Activated naive CD8-positive, alpha-beta T cell (primary cell): ENCODE results near the gene DFFA.

Experiments used
- H3K27ac Mint-ChIP-seq: one replicate; pipeline ENCODE4 v1.8.0; 2021; ENCODE audit warnings: mixed read lengths
- H3K27me3 Mint-ChIP-seq: one replicate; pipeline ENCODE4 v1.8.0; 2021; ENCODE audit warnings: mixed read lengths
- H3K36me3 Mint-ChIP-seq: one replicate; pipeline ENCODE4 v1.8.0; 2021; ENCODE audit warnings: mixed read lengths
- H3K4me1 Mint-ChIP-seq: one replicate; pipeline ENCODE4 v1.8.0; 2021; ENCODE audit warnings: low read depth, mixed read lengths
- H3K4me3 Mint-ChIP-seq: one replicate; pipeline ENCODE4 v1.8.0; 2021; ENCODE audit warnings: mild to moderate bottlenecking, mixed read lengths
- H3K9me3 Mint-ChIP-seq: one replicate; pipeline ENCODE4 v1.8.0; 2021; ENCODE audit warnings: low read depth, mixed read lengths

DFFA gene, protein sequence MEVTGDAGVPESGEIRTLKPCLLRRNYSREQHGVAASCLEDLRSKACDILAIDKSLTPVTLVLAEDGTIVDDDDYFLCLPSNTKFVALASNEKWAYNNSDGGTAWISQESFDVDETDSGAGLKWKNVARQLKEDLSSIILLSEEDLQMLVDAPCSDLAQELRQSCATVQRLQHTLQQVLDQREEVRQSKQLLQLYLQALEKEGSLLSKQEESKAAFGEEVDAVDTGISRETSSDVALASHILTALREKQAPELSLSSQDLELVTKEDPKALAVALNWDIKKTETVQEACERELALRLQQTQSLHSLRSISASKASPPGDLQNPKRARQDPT

DNA sequence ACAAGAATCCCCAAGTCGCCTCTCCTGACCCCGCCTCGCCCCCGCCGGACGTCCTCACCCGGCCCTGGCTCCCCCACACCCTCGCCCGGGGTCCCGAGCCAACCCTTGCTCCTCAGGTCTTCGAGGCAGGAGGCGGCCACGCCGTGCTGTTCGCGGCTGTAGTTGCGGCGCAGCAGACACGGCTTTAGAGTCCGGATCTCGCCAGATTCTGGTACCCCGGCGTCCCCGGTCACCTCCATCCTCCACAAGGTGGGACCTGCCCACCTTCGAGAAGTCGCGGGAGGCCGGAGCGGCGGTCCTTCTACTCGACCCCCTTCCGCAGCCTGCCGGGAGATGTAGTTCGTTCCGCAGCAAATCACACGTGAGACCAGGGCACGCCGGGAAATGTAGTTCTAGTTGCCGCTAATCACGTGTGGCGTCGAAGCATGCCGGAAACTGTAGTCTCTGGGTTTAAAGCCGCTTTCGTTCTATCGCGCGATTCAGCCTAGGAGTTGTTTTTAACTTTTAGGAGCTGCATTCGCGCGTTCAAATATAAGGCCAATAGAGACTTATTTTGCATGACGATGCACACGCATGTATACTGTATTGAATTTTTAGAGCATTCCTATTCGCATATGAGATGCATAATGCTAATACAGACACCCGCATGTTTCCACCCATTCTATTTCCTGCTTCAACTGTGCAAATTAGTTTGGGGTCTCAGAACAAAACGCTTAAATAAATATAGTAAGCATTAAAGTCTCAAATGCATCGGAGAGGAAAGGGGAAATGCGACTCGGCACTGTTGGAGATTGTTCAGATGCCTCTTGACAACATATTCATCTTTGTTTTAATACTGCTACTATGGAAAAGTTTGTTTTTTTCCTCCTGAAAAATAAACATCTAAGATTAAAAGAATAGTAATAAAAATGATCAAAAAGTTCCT is at the start of gene DFFA:
DFFA (minus strand) TSS at position 310 of the 925 bp plus-strand sequence; CDS start at position 239, 71 bp downstream.
- H3K4me3 Mint-ChIP-seq: peak within 1 kb of the TSS; percentile 96
- peaks cover 40% of the 10 kb centered on the region for H3K4me1 Mint-ChIP-seq
- peak within 1 kb of the TSS; percentile 96 for H3K27ac Mint-ChIP-seq
- peaks cover 4% of the 10 kb centered on the region for H3K36me3 Mint-ChIP-seq
- H3K27me3 Mint-ChIP-seq: no peaks in the 10 kb centered on the region
- H3K9me3 Mint-ChIP-seq: no peaks in the 10 kb centered on the region

DNA sequence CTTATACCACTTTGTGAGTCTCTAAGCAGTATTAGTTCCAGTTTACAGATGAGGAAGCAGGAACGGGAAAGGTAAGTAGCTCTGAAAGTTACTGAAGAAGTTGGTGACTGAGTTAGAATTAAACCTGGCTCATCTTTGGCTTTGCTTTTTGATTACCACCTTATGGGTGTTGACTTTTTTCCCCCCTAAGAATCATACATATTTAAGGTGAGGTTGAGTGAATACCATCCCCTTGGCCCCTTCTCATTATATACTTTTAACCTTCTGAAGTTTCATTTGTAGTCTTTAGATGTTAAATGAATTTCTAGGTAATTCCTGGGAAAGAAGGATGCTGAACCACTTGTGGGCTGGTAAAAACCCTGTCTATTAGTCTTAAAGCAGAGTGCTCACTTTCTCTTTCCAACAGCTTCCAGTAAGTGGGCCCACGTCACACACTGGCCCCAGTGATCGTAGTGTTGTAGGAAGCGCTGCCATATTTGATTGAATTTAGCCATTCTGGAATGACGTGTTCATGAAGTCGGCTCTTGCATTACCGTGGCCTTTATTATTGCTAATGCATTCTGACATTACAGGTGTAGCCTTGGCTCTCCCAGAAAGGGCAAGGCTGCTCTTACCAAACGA is 49.3 kb upstream of the DFFA start:
- Mint-ChIP-seq H3K36me3 (peaks cover 14% of the 10 kb centered on the region), H3K4me1 (peaks cover 56% of the 10 kb centered on the region), H3K9me3 (no peaks in the 10 kb centered on the region), H3K27ac (no peak overlapping the region), H3K4me3 (no peak overlapping the region), H3K27me3 (no peaks in the 10 kb centered on the region)

DNA sequence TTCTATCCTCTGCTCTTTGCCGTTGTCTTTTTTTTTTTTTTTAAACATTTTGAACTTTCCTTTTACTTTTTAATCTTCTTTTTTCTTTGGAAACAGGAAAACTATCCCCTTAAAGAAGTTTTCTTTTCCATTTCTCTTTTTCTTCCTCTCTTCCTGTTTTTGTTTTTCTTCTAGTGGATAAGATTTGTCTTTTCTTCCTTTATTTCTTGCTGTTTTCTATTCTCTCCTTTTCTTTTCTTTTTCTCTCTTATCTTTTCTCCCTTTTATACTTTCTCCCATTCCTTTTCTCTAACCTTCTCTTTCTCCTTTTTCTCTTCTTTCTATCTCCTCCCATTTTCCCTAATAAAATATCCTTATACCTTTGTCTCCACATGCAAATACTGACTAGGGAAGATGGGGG is 48.6 kb upstream of the DFFA start:
- peaks cover 63% of the 10 kb centered on the region for H3K4me1 Mint-ChIP-seq
- no peaks in the 10 kb centered on the region for H3K27me3 Mint-ChIP-seq
- no peak overlapping the region for H3K27ac Mint-ChIP-seq
- H3K4me3 Mint-ChIP-seq: no peak overlapping the region
- H3K36me3 Mint-ChIP-seq: peaks cover 14% of the 10 kb centered on the region
- no peaks in the 10 kb centered on the region for H3K9me3 Mint-ChIP-seq

DNA sequence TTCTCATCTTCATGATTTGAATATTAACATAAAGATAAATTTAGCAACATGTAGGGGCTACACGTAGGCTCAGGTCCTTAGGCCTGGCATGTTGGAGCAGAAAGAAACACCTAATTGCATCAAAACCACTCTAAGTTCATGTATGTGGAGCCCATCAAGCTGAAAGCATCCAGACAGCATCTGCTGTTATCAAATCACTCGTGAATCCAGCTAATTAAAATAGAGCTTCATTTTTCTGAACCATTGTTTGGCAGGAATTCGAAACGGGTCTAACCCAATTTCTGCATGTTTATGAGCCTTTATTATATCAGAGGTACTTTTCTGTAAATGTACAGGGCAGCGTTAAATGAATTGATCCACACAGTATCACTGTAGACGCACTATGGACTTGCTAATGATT is 48.2 kb upstream of the DFFA start:
- Mint-ChIP-seq H3K9me3 (no peaks in the 10 kb centered on the region), H3K27ac (no peak overlapping the region), H3K36me3 (peaks cover 14% of the 10 kb centered on the region), H3K27me3 (no peaks in the 10 kb centered on the region), H3K4me3 (no peak overlapping the region), H3K4me1 (peaks cover 67% of the 10 kb centered on the region)

DNA sequence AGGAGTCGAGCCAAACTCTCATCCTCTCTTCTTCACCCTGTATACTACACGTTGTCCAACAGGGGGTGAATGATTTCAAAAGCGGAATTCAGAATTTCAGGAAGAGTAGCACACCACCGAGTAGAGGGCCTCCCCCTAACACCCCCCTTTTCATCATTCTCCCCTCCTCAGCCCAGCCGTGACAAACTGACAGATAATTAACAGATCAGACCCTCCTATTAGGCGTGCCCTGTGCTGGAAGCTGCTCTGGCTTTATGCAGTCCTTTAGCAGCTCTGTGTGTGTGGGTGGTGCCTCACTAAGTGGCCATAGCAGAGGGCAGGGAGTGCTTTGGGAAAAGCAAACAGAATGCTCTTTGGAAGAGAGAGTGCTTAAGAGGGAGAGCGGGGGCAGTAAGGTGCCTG is 46.7 kb upstream of the DFFA start:
- H3K36me3 Mint-ChIP-seq: peaks cover 9% of the 10 kb centered on the region
- H3K27me3 Mint-ChIP-seq: no peaks in the 10 kb centered on the region
- H3K4me3 Mint-ChIP-seq: no peak overlapping the region
- H3K9me3 Mint-ChIP-seq: no peaks in the 10 kb centered on the region
- H3K4me1 Mint-ChIP-seq: peaks cover 69% of the 10 kb centered on the region
- H3K27ac Mint-ChIP-seq: no peak overlapping the region

DNA sequence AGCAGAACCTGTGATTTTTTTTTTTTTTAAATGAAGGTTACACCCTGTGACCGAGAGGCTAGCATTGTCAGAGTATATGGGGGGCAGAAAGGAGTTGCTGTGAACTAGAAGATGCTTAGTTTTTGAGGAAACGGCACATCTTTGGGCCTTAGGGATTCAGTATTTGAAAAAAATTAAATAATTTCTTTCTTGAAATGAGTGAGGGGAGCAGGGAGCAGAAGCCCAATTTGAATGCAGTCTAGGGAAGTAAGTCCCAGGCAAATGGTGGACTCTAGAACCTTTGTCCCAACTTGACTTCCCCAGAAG is 45.3 kb upstream of the DFFA start:
- H3K4me3 Mint-ChIP-seq: no peak overlapping the region
- H3K4me1 Mint-ChIP-seq: peaks cover 78% of the 10 kb centered on the region
- peaks cover 7% of the 10 kb centered on the region for H3K36me3 Mint-ChIP-seq
- H3K9me3 Mint-ChIP-seq: no peaks in the 10 kb centered on the region
- H3K27me3 Mint-ChIP-seq: no peaks in the 10 kb centered on the region
- H3K27ac Mint-ChIP-seq: no peak overlapping the region

DNA sequence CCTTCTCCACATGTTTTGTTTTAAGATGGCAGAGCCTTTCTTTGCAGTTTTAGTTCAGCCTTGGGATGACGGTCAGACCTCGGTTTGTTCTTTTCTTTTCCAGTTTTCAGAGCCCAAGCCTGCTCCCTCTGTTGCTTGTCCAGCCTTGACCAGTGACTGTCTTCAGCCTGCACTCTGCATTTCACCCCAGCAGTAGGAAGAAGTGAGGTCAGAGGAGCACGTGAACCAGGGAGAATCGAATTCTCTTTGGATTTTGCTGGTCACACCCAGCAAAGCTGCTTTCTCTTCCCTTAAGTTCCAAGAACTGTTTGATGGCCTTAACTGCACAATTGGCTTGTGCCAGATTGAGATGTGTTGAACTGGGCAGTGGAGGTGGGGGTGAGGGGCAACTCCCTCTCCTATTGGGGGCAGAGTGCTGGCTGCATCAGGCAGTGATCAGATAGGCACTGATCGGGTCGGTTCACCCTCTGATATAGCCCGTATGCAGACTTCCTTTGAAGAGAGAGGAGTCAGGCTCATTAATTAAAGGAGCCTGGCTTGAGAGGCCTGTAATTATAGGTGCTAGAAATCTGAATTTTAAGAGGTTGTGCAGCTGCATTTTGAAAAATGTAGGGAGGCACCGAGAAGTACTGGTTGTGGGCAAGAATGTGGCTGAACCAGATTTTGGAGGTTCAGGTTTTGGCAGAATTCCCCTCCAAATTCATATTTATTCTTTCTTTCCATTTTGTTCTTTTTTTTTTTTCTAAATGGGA is 44.8 kb upstream of the DFFA start:
- Mint-ChIP-seq H3K4me1 (peaks cover 76% of the 10 kb centered on the region), H3K27ac (peak overlapping the region; percentile 70), H3K4me3 (no peak overlapping the region), H3K9me3 (no peaks in the 10 kb centered on the region), H3K36me3 (peaks cover 7% of the 10 kb centered on the region), H3K27me3 (no peaks in the 10 kb centered on the region)

DNA sequence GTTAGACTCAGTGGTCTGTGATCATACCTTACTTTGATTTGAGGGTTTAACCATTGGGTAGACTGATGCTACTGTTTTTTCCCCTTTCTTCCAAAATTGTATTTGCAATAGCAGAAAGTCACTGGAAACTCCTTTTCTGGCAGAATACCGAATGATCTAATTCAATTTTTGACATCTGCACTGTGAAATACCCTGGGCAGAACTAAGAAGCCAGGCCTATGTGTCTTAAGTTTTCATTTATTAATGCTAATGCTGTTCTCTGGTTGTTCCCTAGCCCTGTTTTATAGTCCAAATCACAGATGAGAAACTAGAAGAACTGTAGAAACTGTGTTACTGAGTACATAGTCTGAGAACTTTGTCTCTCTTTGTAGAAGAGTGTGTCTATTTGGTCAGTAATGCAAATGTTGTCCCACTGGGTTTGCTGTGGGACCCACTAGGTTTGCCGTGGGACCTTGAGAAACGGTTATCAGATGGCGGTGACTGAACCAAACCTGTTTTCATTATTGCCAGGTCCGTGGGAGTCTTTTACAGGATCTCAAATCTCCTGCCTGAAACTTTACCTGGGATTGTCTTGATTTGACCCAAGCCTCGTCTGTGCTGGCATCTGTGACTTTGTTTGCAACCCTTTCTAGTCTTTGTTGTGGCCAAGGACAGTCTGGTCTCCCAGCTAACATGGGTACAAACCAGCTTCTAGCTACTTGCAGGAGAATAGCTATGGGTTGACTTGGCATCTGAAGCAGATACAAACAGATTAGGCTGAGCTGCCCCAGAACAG is 43.8 kb upstream of the DFFA start:
- Mint-ChIP-seq H3K4me3 (no peak overlapping the region), H3K4me1 (peaks cover 79% of the 10 kb centered on the region), H3K9me3 (no peaks in the 10 kb centered on the region), H3K27ac (peak overlapping the region; percentile 72), H3K27me3 (no peaks in the 10 kb centered on the region), H3K36me3 (peaks cover 7% of the 10 kb centered on the region)

DNA sequence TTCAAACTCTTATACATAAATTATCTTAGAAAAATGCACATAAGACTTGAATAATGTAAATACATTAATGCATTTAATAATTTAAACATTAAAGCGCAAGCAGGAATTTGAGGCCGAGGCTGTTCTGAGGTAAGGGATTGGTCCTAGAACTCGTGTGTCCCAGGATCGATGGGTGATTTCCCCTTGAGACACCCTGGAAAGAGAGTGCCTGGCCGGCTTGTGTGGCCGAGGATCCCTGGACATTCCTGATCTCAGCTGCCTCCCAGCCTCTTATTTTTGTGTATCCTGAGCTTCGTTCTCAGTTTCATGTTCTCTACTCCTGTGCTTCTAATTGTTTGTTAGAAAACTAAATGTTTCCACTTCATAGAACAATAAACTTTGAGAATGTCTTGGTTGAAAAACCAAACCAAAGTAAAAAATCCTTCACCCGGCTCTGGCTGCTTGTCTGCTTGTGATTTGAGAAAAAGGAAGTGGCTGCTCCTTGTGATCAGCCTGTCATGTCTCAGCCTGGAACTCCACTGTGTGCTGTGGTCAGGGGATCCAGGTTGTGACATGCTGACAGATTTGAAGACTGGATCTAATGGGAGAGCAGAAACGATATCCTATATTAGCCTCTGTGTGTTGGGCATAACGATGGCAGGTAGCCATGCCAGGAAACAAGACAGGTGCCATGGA is 43.1 kb upstream of the DFFA start:
- peaks cover 7% of the 10 kb centered on the region for H3K36me3 Mint-ChIP-seq
- H3K27me3 Mint-ChIP-seq: no peaks in the 10 kb centered on the region
- H3K9me3 Mint-ChIP-seq: no peaks in the 10 kb centered on the region
- peaks cover 80% of the 10 kb centered on the region for H3K4me1 Mint-ChIP-seq
- peak overlapping the region; percentile 72 for H3K27ac Mint-ChIP-seq
- peak overlapping the region; percentile 47 for H3K4me3 Mint-ChIP-seq

DNA sequence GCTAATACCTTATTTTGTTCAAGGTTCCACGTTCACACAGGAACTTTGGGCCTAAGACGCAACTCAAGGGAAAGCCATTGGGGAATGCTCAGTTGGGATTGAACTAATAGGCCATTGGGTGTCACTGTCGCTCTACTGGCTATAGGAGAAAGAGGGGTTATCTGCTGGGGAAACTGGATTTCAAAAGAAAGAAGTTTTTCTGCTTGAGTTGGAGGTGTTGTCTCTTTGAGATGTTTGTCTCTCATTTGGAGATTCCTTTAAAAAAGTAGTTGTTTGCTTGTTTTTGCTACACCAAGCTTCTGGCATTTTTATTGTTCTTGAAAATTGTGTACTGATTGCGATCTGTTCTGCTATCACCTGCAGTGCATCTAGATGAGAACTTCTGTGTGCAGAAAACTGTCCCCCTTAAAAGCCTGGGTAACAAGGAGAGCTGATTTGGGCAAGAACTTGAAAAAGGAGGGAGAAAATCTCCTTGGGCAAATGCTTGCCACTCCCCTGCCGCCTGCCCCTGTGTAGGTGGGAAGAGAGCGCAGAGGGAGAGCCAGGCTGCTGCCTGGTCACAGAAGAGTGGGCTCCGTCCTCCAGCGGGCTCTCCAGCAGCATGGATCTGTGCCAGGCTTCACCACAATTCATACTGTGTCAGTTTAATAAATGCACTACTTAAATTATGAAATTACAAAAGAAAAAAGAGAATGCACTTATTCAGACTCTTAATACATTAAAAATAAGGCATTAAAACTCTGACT is 42.3 kb upstream of the DFFA start:
- peaks cover 6% of the 10 kb centered on the region for H3K36me3 Mint-ChIP-seq
- peak overlapping the region; percentile 50 for H3K27ac Mint-ChIP-seq

DNA sequence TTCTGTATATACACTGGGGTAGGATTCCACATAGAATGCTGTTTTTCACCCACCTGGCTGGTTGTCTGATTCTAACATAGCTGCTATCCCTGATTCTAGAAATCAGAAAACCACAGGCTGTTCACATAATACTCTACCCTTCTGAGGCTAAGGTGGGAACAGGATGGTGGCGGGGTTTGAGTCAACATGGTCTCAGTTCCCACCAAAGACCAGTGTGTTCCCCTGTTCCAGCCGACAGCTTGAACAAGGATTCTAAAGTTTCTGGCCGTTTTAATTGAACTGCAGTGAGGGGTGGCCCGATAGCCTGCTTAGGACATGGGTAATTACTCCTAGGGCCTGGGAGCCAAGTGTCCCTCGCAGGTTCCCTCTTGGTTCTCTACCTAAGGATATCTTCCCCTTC is 40.9 kb upstream of the DFFA start:
- Mint-ChIP-seq H3K27me3 (no peaks in the 10 kb centered on the region), H3K36me3 (peaks cover 1% of the 10 kb centered on the region), H3K9me3 (no peaks in the 10 kb centered on the region), H3K4me1 (peaks cover 83% of the 10 kb centered on the region), H3K4me3 (peak overlapping the region; percentile 14), H3K27ac (peak overlapping the region; percentile 65)

More for the DNA sequence above, 42.3 kb upstream of the DFFA start:
- no peaks in the 10 kb centered on the region for H3K27me3 Mint-ChIP-seq
- peaks cover 86% of the 10 kb centered on the region for H3K4me1 Mint-ChIP-seq
- no peaks in the 10 kb centered on the region for H3K9me3 Mint-ChIP-seq
- peak overlapping the region; percentile 24 for H3K4me3 Mint-ChIP-seq

DNA sequence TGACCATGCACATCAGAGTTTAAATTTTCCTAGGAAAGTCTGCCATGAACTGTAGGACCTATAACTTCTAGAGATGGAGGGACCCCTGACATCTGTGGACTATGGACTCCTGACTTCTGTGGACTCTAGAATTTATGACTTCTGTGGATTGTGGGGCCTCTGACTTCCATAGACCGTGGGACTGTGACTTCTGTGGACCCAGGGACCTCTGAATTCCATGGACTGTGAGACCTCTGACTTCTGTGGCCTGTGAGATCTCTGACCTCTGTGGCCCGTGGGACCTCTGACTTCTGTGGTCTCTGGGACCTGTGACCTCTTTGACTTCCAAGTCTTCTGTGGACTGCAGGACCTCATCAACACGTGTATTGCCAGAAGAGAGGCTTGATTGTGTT is 39.2 kb upstream of the DFFA start:
- Mint-ChIP-seq H3K4me1 (peaks cover 84% of the 10 kb centered on the region), H3K36me3 (no peaks in the 10 kb centered on the region), H3K9me3 (no peaks in the 10 kb centered on the region), H3K27ac (peak overlapping the region; percentile 85), H3K4me3 (peak overlapping the region; percentile 69), H3K27me3 (no peaks in the 10 kb centered on the region)
